Neural crest cell (in vitro differentiated cells): ENCODE measurements around the gene GRIA4. TPM values are rescaled to one million over a fixed set of nuclear protein-coding genes. Genes with fewer than 3 reads are reported as not detected.

Experiments used
- DNase-seq: peaks from one replicate; pipeline ENCODE4 v3.0.0; 2021; ENCODE audit warnings: low read depth, mixed read lengths, low spot score
- H3K27ac Mint-ChIP-seq: one replicate; pipeline ENCODE4 v1.8.0; 2021; ENCODE audit warnings: mild to moderate bottlenecking, mixed read lengths; ENCODE audit not compliant: unreplicated experiment
- H3K27me3 Mint-ChIP-seq: 2 replicates; pipeline ENCODE4 v1.8.0; 2021; ENCODE audit warnings: low read depth, mild to moderate bottlenecking, mixed read lengths
- H3K36me3 Mint-ChIP-seq: 2 replicates; pipeline ENCODE4 v1.8.0; 2021; ENCODE audit warnings: low read depth, mild to moderate bottlenecking, mixed read lengths
- H3K4me1 Mint-ChIP-seq: 2 replicates; pipeline ENCODE4 v1.8.0; 2021; ENCODE audit warnings: mixed read lengths
- H3K4me3 Mint-ChIP-seq: one replicate; pipeline ENCODE4 v1.8.0; 2021; ENCODE audit warnings: mild to moderate bottlenecking, mixed read lengths
- H3K9me3 Mint-ChIP-seq: 2 replicates; pipeline ENCODE4 v1.8.0; 2021; ENCODE audit warnings: mixed read lengths
- CTCF ChIP-seq: fragments of 200-600 bp; sonication (generic); conservative IDR thresholded peaks from 2 replicates; pipeline ENCODE4 v1.5.0; 2021; ENCODE audit warnings: antibody characterized with exemption, mild to moderate bottlenecking
- total RNA-seq: library from RNA; stranded (reverse); gene quantifications from 2 replicates; pipeline ENCODE4 v1.2.1, GENCODE V29; 2021

Gene GRIA4
- total RNA-seq, 1 donor from 2014 or later = 2.9 TPM

GRCh38 chr11:105741488-105742020 lies 131.7 kb downstream of the GRIA4 start:
- no peak overlapping the region for H3K27ac Mint-ChIP-seq
- no peaks in the 10 kb centered on the region for H3K4me1 Mint-ChIP-seq
- H3K36me3 Mint-ChIP-seq = no peaks in the 10 kb centered on the region
- no peak for TF ChIP-seq CTCF
- H3K9me3 Mint-ChIP-seq = no peaks in the 10 kb centered on the region
- DNase-seq = no peak
- no peaks in the 10 kb centered on the region for H3K27me3 Mint-ChIP-seq
- no peak overlapping the region for H3K4me3 Mint-ChIP-seq

GRCh38 chr11:105754260-105754659 lies 144.4 kb downstream of the GRIA4 start:
- no peak overlapping the region for H3K27ac Mint-ChIP-seq
- no peaks in the 10 kb centered on the region for H3K36me3 Mint-ChIP-seq
- no peaks in the 10 kb centered on the region for H3K27me3 Mint-ChIP-seq
- no peak for DNase-seq
- no peak for TF ChIP-seq CTCF
- no peak overlapping the region for H3K4me3 Mint-ChIP-seq
- no peaks in the 10 kb centered on the region for H3K9me3 Mint-ChIP-seq
- H3K4me1 Mint-ChIP-seq = no peaks in the 10 kb centered on the region

- Mint-ChIP-seq H3K4me1 (no peaks in the 10 kb centered on the region), H3K4me3 (no peak overlapping the region), H3K9me3 (no peaks in the 10 kb centered on the region), H3K36me3 (no peaks in the 10 kb centered on the region), H3K27ac (no peak overlapping the region), H3K27me3 (no peaks in the 10 kb centered on the region)
- no peak for TF ChIP-seq CTCF
- DNase-seq = no peak
Measured at GRCh38 chr11:105754716-105755115, 144.8 kb downstream of the GRIA4 start.

GRCh38 chr11:105757107-105757506 lies 147.2 kb downstream of the GRIA4 start:
- Mint-ChIP-seq H3K27ac (no peak overlapping the region), H3K9me3 (no peaks in the 10 kb centered on the region), H3K36me3 (no peaks in the 10 kb centered on the region), H3K4me3 (no peak overlapping the region), H3K27me3 (no peaks in the 10 kb centered on the region), H3K4me1 (no peaks in the 10 kb centered on the region)
- no peak for TF ChIP-seq CTCF
- DNase-seq = no peak

GRCh38 chr11:105763594-105763993 lies 153.7 kb downstream of the GRIA4 start:
- no peak overlapping the region for H3K27ac Mint-ChIP-seq
- DNase-seq = no peak
- H3K27me3 Mint-ChIP-seq = no peaks in the 10 kb centered on the region
- H3K9me3 Mint-ChIP-seq = no peaks in the 10 kb centered on the region
- H3K4me1 Mint-ChIP-seq = no peaks in the 10 kb centered on the region
- H3K36me3 Mint-ChIP-seq = no peaks in the 10 kb centered on the region
- no peak for TF ChIP-seq CTCF
- H3K4me3 Mint-ChIP-seq = no peak overlapping the region

- Mint-ChIP-seq H3K4me1 (no peaks in the 10 kb centered on the region), H3K27ac (no peak overlapping the region), H3K4me3 (no peak overlapping the region), H3K9me3 (no peaks in the 10 kb centered on the region), H3K27me3 (no peaks in the 10 kb centered on the region), H3K36me3 (no peaks in the 10 kb centered on the region)
- no peak for TF ChIP-seq CTCF
- no peak for DNase-seq
Measured at GRCh38 chr11:105767931-105768330, 158.1 kb downstream of the GRIA4 start.
